HuH-7.5 (cell line): ENCODE results near the gene RIN1.

Experiments used
- DNase-seq: peaks from one replicate; pipeline ENCODE4 v3.0.0; 2011; ENCODE audit warnings: low spot score

RIN1 gene

GRCh38 chr11:66294626-66295620 lies 41.3 kb downstream of the RIN1 start:
- no peak for DNase-seq

- DNase-seq, result no peak
Observed at GRCh38 chr11:66293777-66294625, 42.2 kb downstream of the RIN1 start.

GRCh38 chr11:66293352-66293751 lies 42.9 kb downstream of the RIN1 start:
- DNase-seq, result no peak

GRCh38 chr11:66292543-66293332 lies 43.5 kb downstream of the RIN1 start:
- no peak for DNase-seq

GRCh38 chr11:66291706-66292542 lies 44.3 kb downstream of the RIN1 start, which contains the start of gene TMEM151A:
Gene TMEM151A (plus strand): TSS chr11:66291894. CDS start chr11:66292014, 120 bp downstream.
- DNase-seq, result peak; percentile 97

GRCh38 chr11:66291303-66291705 lies 44.9 kb downstream of the RIN1 start:
- DNase-seq, result peak; percentile 85

- no peak for DNase-seq
Observed at GRCh38 chr11:66290330-66290621, 46.0 kb downstream of the RIN1 start.

GRCh38 chr11:66289548-66290329 lies 46.5 kb downstream of the RIN1 start:
- peak; percentile 100 for DNase-seq

GRCh38 chr11:66288671-66289547 lies 47.3 kb downstream of the RIN1 start, which contains the start of gene YIF1A:
Gene YIF1A (minus strand): TSS chr11:66289143. CDS start chr11:66288985, 158 bp downstream.
- DNase-seq, result peak; percentile 100

GRCh38 chr11:66287889-66288670 lies 48.2 kb downstream of the RIN1 start:
- DNase-seq, result peak; percentile 85

- no peak for DNase-seq
Observed at GRCh38 chr11:66287211-66287888, 48.9 kb downstream of the RIN1 start.

- no peak for DNase-seq
Observed at GRCh38 chr11:66286699-66287098, 49.5 kb downstream of the RIN1 start.

GRCh38 chr11:66285250-66285947 lies 50.8 kb downstream of the RIN1 start:
- no peak for DNase-seq

GRCh38 chr11:66284526-66285078 lies 51.6 kb downstream of the RIN1 start:
- no peak for DNase-seq

GRCh38 chr11:66283461-66284105 lies 52.7 kb downstream of the RIN1 start:
- no peak for DNase-seq
